ENCODE measurements around the gene CCL8.
"Not testable (repeated sequence)": the region's sequence is repeated elsewhere in the genome, so short reads cannot be mapped to it uniquely, and the experiment has no call there.

CCL8 gene

GRCh38 chr17:34313164-34313563 is 6.1 kb upstream of the CCL8 start:
- no peak for DNase-seq (ENCODE audit: low read depth in 1 of 2, low spot score in 1 of 2)

GRCh38 chr17:34314279-34314678 is 5.0 kb upstream of the CCL8 start:
- no peak for DNase-seq (ENCODE audit: low read depth in 1 of 2, low spot score in 1 of 2)

- no peak for DNase-seq (ENCODE audit: low read depth in 1 of 2, low spot score in 1 of 2)
Measured at GRCh38 chr17:34318474-34318873, 761 bp upstream of the CCL8 start.

DNA sequence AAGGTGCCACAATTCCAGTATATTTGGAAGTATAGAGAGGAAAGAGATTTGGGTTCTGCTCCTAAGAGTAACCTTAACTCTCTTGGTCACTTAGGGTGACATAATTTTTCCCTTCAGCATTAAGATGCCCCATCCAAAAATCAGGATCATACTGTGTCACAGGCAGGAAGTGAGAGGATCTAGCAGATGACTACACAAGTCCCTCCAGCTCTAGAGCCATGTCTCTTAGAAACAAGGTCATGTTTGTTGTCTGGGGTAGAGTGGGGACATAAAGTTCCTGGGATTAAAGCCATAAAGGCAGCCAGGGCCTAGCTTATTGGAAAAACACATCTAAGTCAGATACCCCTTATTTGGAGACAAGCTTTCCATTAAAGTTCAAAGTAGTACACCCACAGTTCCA is 2.7 kb downstream of the CCL8 start:
- no peak for DNase-seq (ENCODE audit: low read depth in 1 of 2, low spot score in 1 of 2)

DNA sequence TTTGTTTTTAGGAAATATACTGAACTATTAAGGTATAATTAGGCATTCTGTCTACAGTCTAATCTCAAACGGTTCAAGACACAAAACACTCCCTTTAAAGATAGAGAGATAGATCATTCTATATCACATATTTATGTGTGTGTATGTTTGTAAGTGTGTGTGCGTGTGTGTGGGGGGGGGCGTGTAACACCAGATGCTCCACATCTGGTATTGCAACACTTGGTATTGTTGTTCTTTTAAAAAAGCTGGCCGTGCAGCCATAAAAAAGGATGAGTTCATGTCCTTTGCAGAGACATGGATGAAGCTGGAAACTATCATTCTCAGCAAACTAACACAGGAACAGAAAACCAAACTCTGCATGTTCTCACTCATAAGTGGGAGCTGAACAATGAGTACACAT is 8.3 kb downstream of the CCL8 start:
- not testable (repeated sequence) for DNase-seq (ENCODE audit: low read depth in 1 of 2, low spot score in 1 of 2)

GRCh38 chr17:34337701-34338100 is 18.5 kb downstream of the CCL8 start:
- DNase-seq (ENCODE audit: low read depth in 1 of 2, low spot score in 1 of 2): no peak

DNA sequence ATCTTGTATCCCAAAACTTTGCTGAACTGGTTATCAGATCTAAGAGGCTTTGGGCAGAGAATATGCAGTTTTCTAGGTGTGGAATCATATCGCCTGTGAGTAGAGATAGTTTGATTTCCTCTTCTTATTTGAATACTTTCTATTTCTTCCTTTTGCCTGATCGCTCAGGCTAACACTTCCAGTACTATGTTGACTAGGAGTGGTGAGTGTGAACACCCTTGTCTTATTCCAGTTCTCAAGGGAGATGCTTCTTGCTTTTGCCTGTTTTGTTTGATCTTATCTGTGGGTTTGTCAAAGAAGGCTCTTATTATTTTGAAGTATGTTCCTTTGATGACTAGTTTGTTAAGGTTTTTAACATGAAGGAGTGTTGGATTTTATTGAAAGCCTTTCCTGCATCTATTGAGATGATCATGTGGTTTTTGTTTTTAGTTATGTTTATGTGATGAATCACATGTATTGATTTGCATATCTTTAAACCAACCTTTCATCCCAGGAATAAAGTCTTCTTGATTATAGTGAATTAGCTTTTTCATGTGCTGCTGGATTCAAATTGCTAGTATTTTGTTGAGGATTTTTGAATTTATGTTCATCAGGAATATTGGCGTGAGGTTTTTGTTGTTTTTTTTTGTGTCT is 20.0 kb downstream of the CCL8 start:
- DNase-seq (ENCODE audit: low read depth in 1 of 2, low spot score in 1 of 2): no peak

DNA sequence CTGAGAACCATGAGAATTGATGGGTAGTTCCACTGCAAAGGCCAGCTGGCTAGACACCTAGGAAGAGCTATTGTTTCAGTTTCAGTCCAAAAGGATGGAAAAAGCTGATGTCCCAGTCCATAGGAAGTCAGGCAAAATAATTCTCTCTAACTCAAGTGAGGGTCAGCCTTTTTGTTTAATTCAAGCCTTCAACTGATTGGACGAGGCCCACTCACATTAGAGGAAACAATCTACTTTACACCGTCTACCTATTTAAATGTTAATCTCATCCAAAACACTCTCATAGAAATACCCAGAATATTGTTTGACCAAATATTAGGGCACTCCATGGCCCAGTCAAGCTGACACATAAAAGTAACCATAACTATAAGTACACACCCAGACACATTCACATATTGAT is 22.7 kb downstream of the CCL8 start:
- DNase-seq (ENCODE audit: low read depth in 1 of 2, low spot score in 1 of 2): no peak

DNA sequence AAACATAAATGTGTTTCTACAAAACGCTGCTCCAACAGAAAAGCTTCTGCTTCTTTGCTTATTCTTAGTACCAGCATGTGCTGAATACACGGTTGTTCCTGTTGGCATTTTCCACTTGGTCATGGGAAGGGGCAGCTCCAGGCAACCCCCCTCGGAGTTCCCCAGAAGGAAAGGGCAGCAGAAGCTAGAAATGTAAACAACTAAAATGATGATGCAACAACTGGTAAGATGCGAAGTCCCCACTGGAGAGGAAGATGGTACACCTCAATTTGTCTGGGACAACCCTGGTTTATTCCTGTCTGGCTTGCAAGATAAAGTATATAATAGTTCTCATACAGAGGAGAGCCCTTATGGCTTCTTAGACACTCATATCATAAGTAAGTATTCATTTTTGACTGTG is 27.8 kb downstream of the CCL8 start:
- no peak for DNase-seq (ENCODE audit: low read depth in 1 of 2, low spot score in 1 of 2)

- no peak for DNase-seq (ENCODE audit: low read depth in 1 of 2, low spot score in 1 of 2)
Measured at GRCh38 chr17:34349751-34350150, 30.5 kb downstream of the CCL8 start.

GRCh38 chr17:34351096-34351495 is 31.9 kb downstream of the CCL8 start:
- no peak for DNase-seq (ENCODE audit: low read depth in 1 of 2, low spot score in 1 of 2)

DNA sequence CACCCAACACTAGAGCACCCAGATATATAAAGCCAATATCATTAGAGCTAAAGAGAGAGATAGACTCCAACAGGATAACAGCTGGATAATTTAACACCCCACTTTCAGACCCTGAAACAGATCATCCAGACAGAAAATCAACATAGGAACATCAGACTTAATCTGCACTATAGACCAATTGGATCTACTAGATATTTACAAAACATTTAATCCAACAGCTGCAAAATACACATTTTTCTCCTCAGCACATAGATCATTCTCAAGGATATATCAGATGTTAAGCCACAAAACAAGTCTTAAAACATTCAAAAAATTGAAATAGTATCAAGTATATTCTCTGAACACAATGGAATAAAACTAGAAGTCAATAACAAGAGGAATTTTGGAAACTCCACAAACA is 33.0 kb downstream of the CCL8 start:
- DNase-seq (ENCODE audit: low read depth in 1 of 2, low spot score in 1 of 2): no peak

- no peak for DNase-seq (ENCODE audit: low read depth in 1 of 2, low spot score in 1 of 2)
Measured at GRCh38 chr17:34354637-34355036, 35.4 kb downstream of the CCL8 start.

GRCh38 chr17:34356194-34356593 is 37.0 kb downstream of the CCL8 start, which contains the start of gene CCL13:
Gene CCL13 (plus strand): TSS chr17:34356480. CDS start chr17:34356527, 47 bp downstream.
- DNase-seq (ENCODE audit: low read depth in 1 of 2, low spot score in 1 of 2): no peak

DNA sequence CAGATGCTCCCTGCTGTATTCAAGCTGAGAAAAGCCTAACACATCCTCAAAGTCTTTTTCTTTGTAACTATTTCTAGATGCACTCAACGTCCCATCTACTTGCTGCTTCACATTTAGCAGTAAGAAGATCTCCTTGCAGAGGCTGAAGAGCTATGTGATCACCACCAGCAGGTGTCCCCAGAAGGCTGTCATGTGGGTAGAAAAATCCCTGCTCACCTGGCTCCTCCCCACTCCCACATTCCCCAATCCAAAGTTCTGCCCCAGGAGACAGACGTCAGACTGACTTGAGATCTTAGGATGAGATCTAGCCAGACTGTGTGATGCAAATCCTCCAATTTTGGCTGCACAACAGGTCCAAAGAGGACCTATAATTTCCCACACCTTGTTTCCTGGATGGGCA is 38.2 kb downstream of the CCL8 start:
- DNase-seq (ENCODE audit: low read depth in 1 of 2, low spot score in 1 of 2): no peak

- no peak for DNase-seq (ENCODE audit: low read depth in 1 of 2, low spot score in 1 of 2)
Measured at GRCh38 chr17:34358631-34359030, 39.4 kb downstream of the CCL8 start.

GRCh38 chr17:34360601-34361270 is 41.5 kb downstream of the CCL8 start:
- no peak for DNase-seq (ENCODE audit: low read depth in 1 of 2, low spot score in 1 of 2)

DNA sequence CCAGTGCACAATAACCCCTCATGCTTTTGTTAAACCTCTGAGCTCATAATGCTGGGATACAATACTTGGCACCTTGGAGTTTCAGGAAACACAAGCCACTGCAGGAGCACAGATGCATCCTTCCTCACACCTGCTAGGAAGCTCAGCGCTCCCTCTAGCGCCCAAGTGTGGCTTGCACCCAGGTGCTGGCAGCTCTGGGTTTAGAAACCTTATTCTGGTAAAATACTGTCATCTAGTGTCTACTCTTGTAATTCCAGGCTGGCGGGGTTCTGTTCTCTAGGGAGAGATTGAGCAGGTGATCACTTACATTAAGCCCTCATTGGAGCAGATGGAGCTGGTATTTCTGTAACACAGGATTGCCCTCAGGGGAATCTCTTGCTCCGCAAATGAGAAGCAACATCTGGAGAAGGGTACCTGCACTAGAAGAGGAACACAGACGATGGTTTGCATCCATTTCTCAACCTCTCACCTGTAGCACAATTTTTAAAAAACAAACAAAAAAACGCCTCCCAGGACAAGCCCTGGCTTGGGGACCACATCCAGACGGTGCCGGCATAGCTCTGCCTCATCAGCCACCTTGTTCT is 42.3 kb downstream of the CCL8 start:
- DNase-seq (ENCODE audit: low read depth in 1 of 2, low spot score in 1 of 2): peak in 1 of 2 donors; percentile 11

- DNase-seq (ENCODE audit: low read depth in 1 of 2, low spot score in 1 of 2): no peak
Measured at GRCh38 chr17:34363183-34363661, 44.0 kb downstream of the CCL8 start, which contains the start of gene CCL1. Gene CCL1 (minus strand): TSS chr17:34363233. CDS start chr17:34363161, 72 bp downstream.

- no peak for DNase-seq (ENCODE audit: low read depth in 1 of 2, low spot score in 1 of 2)
Measured at GRCh38 chr17:34364751-34365150, 45.5 kb downstream of the CCL8 start.

- no peak for DNase-seq (ENCODE audit: low read depth in 1 of 2, low spot score in 1 of 2)
Measured at GRCh38 chr17:34365340-34365739, 46.1 kb downstream of the CCL8 start.

- no peak for DNase-seq (ENCODE audit: low read depth in 1 of 2, low spot score in 1 of 2)
Measured at GRCh38 chr17:34366010-34366409, 46.8 kb downstream of the CCL8 start.

Measured in activated T-helper 1 cell treated with anti-CD3 and anti-CD28 coated beads, Interleukin-2, amount 50 U/mL, for 16 hours (primary cell).